NCI-H748 (cell line): ENCODE measurements around the gene SEC22B.
A peak's percentile ranks its signal among the peaks of the same experiment; 100 is the strongest.
"Not testable (repeated sequence)": the region's sequence is repeated elsewhere in the genome, so short reads cannot be mapped to it uniquely, and the experiment has no call there.

ENCODE experiments used
- DNase-seq: peaks from one replicate; lab custom pipeline; 2025; ENCODE audit not compliant: unreplicated experiment; lab: John Stamatoyannopoulos, UW

Gene SEC22B

GRCh38 chr1:120149420-120150059 is 26.8 kb downstream of the SEC22B start:
- not testable (repeated sequence) for DNase-seq

GRCh38 chr1:120145806-120146205 is 30.5 kb downstream of the SEC22B start:
- DNase-seq, result peak; percentile 10

GRCh38 chr1:120144626-120145025 is 31.7 kb downstream of the SEC22B start:
- DNase-seq, result not testable (repeated sequence)

- not testable (repeated sequence) for DNase-seq
These were observed 32.2 kb downstream of the SEC22B start for GRCh38 chr1:120144169-120144568.

GRCh38 chr1:120143334-120143733 is 33.0 kb downstream of the SEC22B start:
- not testable (repeated sequence) for DNase-seq

GRCh38 chr1:120142512-120143263 is 33.6 kb downstream of the SEC22B start:
- DNase-seq, result not testable (repeated sequence)

- DNase-seq, result not testable (repeated sequence)
These were observed 34.5 kb downstream of the SEC22B start for GRCh38 chr1:120141865-120142264.

GRCh38 chr1:120140656-120141265 is 35.6 kb downstream of the SEC22B start:
- not testable (repeated sequence) for DNase-seq

GRCh38 chr1:120136086-120136485 is 40.2 kb downstream of the SEC22B start:
- not testable (repeated sequence) for DNase-seq

- DNase-seq, result not testable (repeated sequence)
These were observed 42.4 kb downstream of the SEC22B start for GRCh38 chr1:120133928-120134325.

GRCh38 chr1:120133228-120133927 is 42.9 kb downstream of the SEC22B start:
- no peak for DNase-seq

- not testable (repeated sequence) for DNase-seq
These were observed 43.9 kb downstream of the SEC22B start for GRCh38 chr1:120132406-120132763.

- DNase-seq, result not testable (repeated sequence)
These were observed 44.5 kb downstream of the SEC22B start for GRCh38 chr1:120131611-120132405.

- not testable (repeated sequence) for DNase-seq
These were observed 48.4 kb downstream of the SEC22B start for GRCh38 chr1:120127921-120128320.

GRCh38 chr1:120126216-120126615 is 50.1 kb downstream of the SEC22B start:
- DNase-seq, result not testable (repeated sequence)

- not testable (repeated sequence) for DNase-seq
These were observed 51.7 kb downstream of the SEC22B start for GRCh38 chr1:120124628-120125027.

- not testable (repeated sequence) for DNase-seq
These were observed 52.4 kb downstream of the SEC22B start for GRCh38 chr1:120123813-120124510.

- DNase-seq, result not testable (repeated sequence)
These were observed 53.9 kb downstream of the SEC22B start for GRCh38 chr1:120122262-120122893.

- not testable (repeated sequence) for DNase-seq
These were observed 54.5 kb downstream of the SEC22B start for GRCh38 chr1:120121830-120122229.
